HepG2 (cell line): Measurements from ENCODE around the gene FNIP2. TPM values are rescaled to one million over a fixed set of nuclear protein-coding genes. Genes with fewer than 3 reads are reported as not detected.

Source experiments
- ATAC-seq: fragments of 200-7000 bp; cut with Tn5 transposase; 3 replicates; pipeline ENCODE4 v1.9.1; 2020; ENCODE audit warnings: mild to moderate bottlenecking, moderate library complexity
- BruUV-seq: library from RNA; stranded (reverse); fragments of 400-500 nt; replicated peaks from 2 replicates; lab custom pipeline; 2021; lab: Mats Ljungman, UMichigan
- CTCF ChIA-PET: fragments of 300-600 bp; formaldehyde crosslinking; extraction: SDS; loops from one replicate; lab custom pipeline; 2021; ENCODE audit warnings: low total read pairs, inconsistent platforms, low intra/inter-chr PET ratio; lab: Yijun Ruan, JAX
- POLR2A ChIA-PET: fragments of 350-600 bp; sonication (Branson Sonifier 250); formaldehyde crosslinking; loops from one replicate; lab custom pipeline; 2020; ENCODE audit warnings: antibody characterized with exemption, inconsistent platforms; lab: Yijun Ruan, JAX
- DNase-seq: peaks from one replicate; pipeline ENCODE4 v3.0.0-alpha.2; 2015; ENCODE audit warnings: low spot score
- FAIRE-seq: peaks from 3 replicates; lab custom pipeline; 2011; peaks lifted over from hg19 to GRCh38; lab: Jason Lieb, UNC
- H2AFZ ChIP-seq: one replicate; pipeline ENCODE4 v1.6.1; 2011; ENCODE audit warnings: low read length, inconsistent platforms
- H3K27ac ChIP-seq: fragments of 300-600 bp; 3 replicates; pipeline ENCODE4 v1.8.0; 2011; ENCODE audit warnings: mixed run types, mild to moderate bottlenecking, mixed read lengths, low read length, inconsistent platforms; ENCODE audit not compliant: insufficient read depth; ENCODE audit errors: extremely low read length
- H3K27me3 ChIP-seq, 2 experiments: fragments of 200-600 bp in 1 of 2; 2 replicates in 1 of 2; 3 replicates in 1 of 2; pipeline versions ENCODE4 v1.6.0 to v1.8.0; 2011; ENCODE audit warnings: low read length in 2 of 2, mild to moderate bottlenecking in 2 of 2, moderate library complexity in 2 of 2, inconsistent platforms in 1 of 2; ENCODE audit not compliant: insufficient read depth in 2 of 2, control insufficient read depth in 1 of 2
- H3K36me3 ChIP-seq, 2 experiments: fragments of 200-600 bp in 1 of 2; replicated peaks in 1 of 2; 2 replicates in 1 of 2; 3 replicates in 1 of 2; pipeline versions ENCODE4 v1.5.1 to v1.8.0; 2011; ENCODE audit warnings: low read length in 2 of 2, inconsistent platforms in 1 of 2; ENCODE audit not compliant: insufficient read depth in 2 of 2, control insufficient read depth in 1 of 2
- H3K4me1 ChIP-seq: 2 replicates; pipeline ENCODE4 v1.5.1; 2012; ENCODE audit warnings: low read length, inconsistent platforms; ENCODE audit not compliant: insufficient read depth
- H3K4me2 ChIP-seq: 2 replicates; pipeline ENCODE4 v1.6.0; 2011; ENCODE audit warnings: low read depth, low read length, inconsistent platforms
- H3K4me3 ChIP-seq, 3 experiments: fragments of 200-600 bp in 1 of 3; sonication (generic), shearing (Covaris generic) in 1 of 3; replicated peaks in 1 of 3; 2 replicates each; pipeline ENCODE4 v1.5.1; 2011 to 2016; ENCODE audit warnings: low read length in 3 of 3, inconsistent platforms in 2 of 3, low read depth in 2 of 3, mild to moderate bottlenecking in 2 of 3, control low read depth in 1 of 3, mixed read lengths in 1 of 3; ENCODE audit not compliant: insufficient read depth in 1 of 3
- H3K79me2 ChIP-seq: one replicate; pipeline ENCODE4 v1.6.1; 2011; ENCODE audit warnings: low read length, inconsistent platforms; ENCODE audit not compliant: insufficient read depth
- H3K9ac ChIP-seq: 2 replicates; pipeline ENCODE4 v1.6.0; 2011; ENCODE audit warnings: mild to moderate bottlenecking, low read depth, low read length, inconsistent platforms; ENCODE audit not compliant: insufficient read depth
- H3K9me3 ChIP-seq: 2 replicates; pipeline ENCODE4 v1.5.1; 2012; ENCODE audit warnings: mild to moderate bottlenecking, low read length
- H4K20me1 ChIP-seq: 2 replicates; pipeline ENCODE4 v1.6.0; 2011; ENCODE audit warnings: inconsistent platforms, mild to moderate bottlenecking, low read length, moderate library complexity; ENCODE audit not compliant: insufficient read depth
- CEBPB ChIP-seq: IDR thresholded peaks from 2 replicates; pipeline ENCODE4 v1.6.1; 2011; ENCODE audit warnings: low read depth, low read length, improper control_type of control experiment, borderline replicate concordance
- KDM5B ChIP-seq: sonication (generic); formaldehyde crosslinking; IDR thresholded peaks from 2 replicates; pipeline ENCODE4 v1.4.0; 2020; ENCODE audit warnings: missing genetic modification reagents, mild to moderate bottlenecking, borderline replicate concordance
- MYNN ChIP-seq: sonication (generic); formaldehyde crosslinking; IDR thresholded peaks from 2 replicates; pipeline ENCODE4 v1.4.0; 2020; ENCODE audit warnings: mild to moderate bottlenecking, low read depth, missing genetic modification reagents
- NFE2L1 ChIP-seq: sonication (generic); formaldehyde crosslinking; IDR thresholded peaks from 2 replicates; pipeline ENCODE4 v1.4.0; 2020; ENCODE audit warnings: missing genetic modification reagents, mild to moderate bottlenecking, borderline replicate concordance
- NR2F1 ChIP-seq, 2 experiments: fragments of 450-650 bp in 1 of 2; formaldehyde crosslinking in 1 of 2; IDR thresholded peaks; 2 replicates each; pipeline versions ENCODE4 v1.5.0 to v1.6.1; 2016 to 2020; ENCODE audit warnings: mild to moderate bottlenecking in 1 of 2, missing compliant biosample characterization in 1 of 2, missing genetic modification reagents in 1 of 2, moderate library complexity in 1 of 2
- SP4 ChIP-seq: sonication (generic); formaldehyde crosslinking; IDR thresholded peaks from 2 replicates; pipeline ENCODE4 v1.8.1; 2023; ENCODE audit warnings: mild to moderate bottlenecking, missing genetic modification reagents
- ZNF275 ChIP-seq: sonication (generic); formaldehyde crosslinking; IDR thresholded peaks from 2 replicates; pipeline ENCODE4 v1.8.0; 2022; ENCODE audit warnings: missing genetic modification reagents, mild to moderate bottlenecking, inconsistent platforms, borderline replicate concordance
- ZSCAN20 ChIP-seq: sonication (generic); formaldehyde crosslinking; IDR thresholded peaks from 2 replicates; pipeline ENCODE4 v1.4.0; 2020; ENCODE audit warnings: missing genetic modification reagents, mild to moderate bottlenecking, borderline replicate concordance
- WGBS: methylation state at CpG from one replicate; pipeline ENCODE4 v1.1.6; 2017; ENCODE audit warnings: low lambda C conversion rate; 5-methylcytosine and 5-hydroxymethylcytosine counted together
- in situ Hi-C: cut with HindIII; loops from 2 replicates; pipeline ENCODE4 v1.10.0; 2017; ENCODE audit warnings: low pct_unique_long_range_greater_than_20kb; ENCODE audit not compliant: extremely low pct_ligation_motif_present
- intact Hi-C: fragments of 100-400 bp; cut with micrococcal nuclease; formaldehyde crosslinking; loops from one replicate; pipeline ENCODE4 v1.10.0; 2022; ENCODE audit not compliant: unreplicated experiment
- polyA plus RNA-seq, 8 experiments: library from polyadenylated mRNA; depleted of rRNA in 3 of 8; stranded (reverse) in 7 of 8; unstranded in 1 of 8; fragments of >200 nt; fragmentation: Illumina TruSeq in 4 of 8; extraction: Trizol in 4 of 8; gene quantifications; 2 replicates each; pipeline versions ENCODE4 v1.2.1 to v1.2.3, GENCODE V29; 2011 to 2016; ENCODE audit warnings: low read depth in 4 of 8, missing spikeins in 1 of 8, mixed read lengths in 1 of 8; ENCODE audit not compliant: insufficient read depth in 1 of 8
- total RNA-seq, 5 experiments: library from RNA; depleted of rRNA; stranded (reverse); fragments of >200 nt; fragmentation: Illumina TruSeq; extraction: Trizol; gene quantifications; 2 replicates each; pipeline ENCODE4 v1.2.3, GENCODE V29; 2016; ENCODE audit warnings: low read depth in 1 of 5

FNIP2 gene
- total and polyA plus RNA-seq, 2 of the 13 experiments (the other 11 are each of a cell fraction or from before 2014, with no cell fraction given), result 15.5 to 21.0 TPM

- H3K4me1 ChIP-seq, result peaks cover 22% of the 10 kb centered on the region
- no peaks in the 10 kb centered on the region for H3K9me3 ChIP-seq
- FAIRE-seq (no peak), ATAC-seq (no peak), DNase-seq (no peak)
- no peak overlapping the region for H3K4me3 ChIP-seq
- H3K36me3 ChIP-seq, result no peaks in the 10 kb centered on the region
- in situ Hi-C loops, result no loop called here
- H3K79me2 ChIP-seq, result no peaks in the 10 kb centered on the region
- H3K4me2 ChIP-seq, result no peak overlapping the region
- TF ChIP-seq SP4 (CRISPR knock-in tag) (no peak), ZSCAN20 (CRISPR knock-in tag) (no peak), NR2F1 (CRISPR knock-in tag; IDR thresholded peaks at IDR 0.05) (no peak), KDM5B (CRISPR knock-in tag) (no peak), ZNF275 (CRISPR knock-in tag) (no peak), MYNN (CRISPR knock-in tag) (no peak)
- no TSS peak for BruUV-seq
- H3K9ac ChIP-seq, result no peak overlapping the region
- H3K27me3 ChIP-seq, result no peaks in the 10 kb centered on the region
- no peak overlapping the region for H2AFZ ChIP-seq
- intact Hi-C loops, result no loop called here
- H3K27ac ChIP-seq, result no peak overlapping the region
- ChIA-PET CTCF (no interaction called here), POLR2A (no interaction called here)
- H4K20me1 ChIP-seq, result no peaks in the 10 kb centered on the region
These were observed 12.2 kb upstream of the FNIP2 start for GRCh38 chr4:158756588-158756987.

GRCh38 chr4:158758142-158758541, 10.7 kb upstream of the FNIP2 start:
- 41% methylated on average over 4 of the region's 4 CpGs for WGBS
- Histone ChIP-seq H3K9me3 (no peaks in the 10 kb centered on the region), H3K36me3 (no peaks in the 10 kb centered on the region), H4K20me1 (no peaks in the 10 kb centered on the region), H3K4me3 (no peak overlapping the region), H3K79me2 (no peaks in the 10 kb centered on the region), H2AFZ (no peak overlapping the region), H3K27me3 (no peaks in the 10 kb centered on the region), H3K9ac (no peak overlapping the region), H3K27ac (no peak overlapping the region)
- ATAC-seq (no peak), DNase-seq (no peak), FAIRE-seq (no peak)
- in situ Hi-C loops, result no loop called here
- intact Hi-C loops, result no loop called here
- CTCF ChIA-PET, result no interaction called here
- POLR2A ChIA-PET, result no interaction called here
- BruUV-seq, result no TSS peak
- TF ChIP-seq NFE2L1 (CRISPR knock-in tag) (no peak), CEBPB (peak; percentile 63), ZNF275 (CRISPR knock-in tag) (no peak)
- TF ChIP-seq, all 625 proteins: peak for 1
- no peak overlapping the region for H3K4me2 ChIP-seq
- peaks cover 29% of the 10 kb centered on the region for H3K4me1 ChIP-seq
